Mesodermal cell (in vitro differentiated cells): Measurements from ENCODE around the gene AIF1. TPM values are rescaled to one million over a fixed set of nuclear protein-coding genes. Genes with fewer than 3 reads are reported as not detected.

Experiments
- H3K27ac ChIP-seq: 2 replicates; pipeline ENCODE4 v1.7.0; 2013; ENCODE audit warnings: mild to moderate bottlenecking, low read depth, low read length, moderate library complexity; ENCODE audit not compliant: severe bottlenecking
- H3K36me3 ChIP-seq: 2 replicates; pipeline ENCODE4 v1.7.1; 2013; ENCODE audit warnings: mild to moderate bottlenecking, low read length, moderate library complexity; ENCODE audit not compliant: control insufficient read depth, insufficient read depth
- H3K4me1 ChIP-seq: one replicate; pipeline ENCODE4 v1.7.1; 2013; ENCODE audit warnings: mild to moderate bottlenecking, low read length; ENCODE audit not compliant: insufficient read depth, control insufficient read depth, poor library complexity, severe bottlenecking
- H3K4me3 ChIP-seq: 2 replicates; pipeline ENCODE4 v1.7.0; 2013; ENCODE audit warnings: low read length, control low read depth, mild to moderate bottlenecking; ENCODE audit not compliant: insufficient read depth, poor library complexity, severe bottlenecking; ENCODE audit errors: extremely low read depth
- H3K9me3 ChIP-seq: 2 replicates; pipeline ENCODE4 v1.7.1; 2013; ENCODE audit warnings: mild to moderate bottlenecking, low read length, moderate library complexity; ENCODE audit not compliant: control insufficient read depth
- WGBS, 2 experiments: methylation state at CpG; one replicate each; pipeline ENCODE4 v1.1.5; 2013; ENCODE audit warnings: missing lambda C conversion rate in 2 of 2; ENCODE audit not compliant: insufficient coverage in 2 of 2; 5-methylcytosine and 5-hydroxymethylcytosine counted together
- polyA plus RNA-seq, 2 experiments: library from polyadenylated mRNA; stranded (reverse); fragments of 50-300 nt; gene quantifications; one replicate each; pipeline ENCODE4 v1.2.3, GENCODE V29; 2013

The AIF1 gene
- 5.1 TPM for polyA plus RNA-seq (2013, experiment 1 of 2)
- 3.1 TPM for polyA plus RNA-seq (2013, experiment 2 of 2)

- no peaks in the 10 kb centered on the region for H3K36me3 ChIP-seq
- H3K27ac ChIP-seq: no peak within 1 kb of the TSS
- no peaks in the 10 kb centered on the region for H3K9me3 ChIP-seq
- no peak within 1 kb of the TSS for H3K4me3 ChIP-seq
- WGBS, 2 experiments: 72 to 80% methylated on average over 1 to 2 of the region's 6 CpGs
- H3K4me1 ChIP-seq: no peaks in the 10 kb centered on the region
Measured at GRCh38 chr6:31614684-31615578, at the start of gene AIF1. Gene AIF1, plus strand, starts transcription at chr6:31615234. Its CDS starts 96 bp downstream, at chr6:31615330.

DNA sequence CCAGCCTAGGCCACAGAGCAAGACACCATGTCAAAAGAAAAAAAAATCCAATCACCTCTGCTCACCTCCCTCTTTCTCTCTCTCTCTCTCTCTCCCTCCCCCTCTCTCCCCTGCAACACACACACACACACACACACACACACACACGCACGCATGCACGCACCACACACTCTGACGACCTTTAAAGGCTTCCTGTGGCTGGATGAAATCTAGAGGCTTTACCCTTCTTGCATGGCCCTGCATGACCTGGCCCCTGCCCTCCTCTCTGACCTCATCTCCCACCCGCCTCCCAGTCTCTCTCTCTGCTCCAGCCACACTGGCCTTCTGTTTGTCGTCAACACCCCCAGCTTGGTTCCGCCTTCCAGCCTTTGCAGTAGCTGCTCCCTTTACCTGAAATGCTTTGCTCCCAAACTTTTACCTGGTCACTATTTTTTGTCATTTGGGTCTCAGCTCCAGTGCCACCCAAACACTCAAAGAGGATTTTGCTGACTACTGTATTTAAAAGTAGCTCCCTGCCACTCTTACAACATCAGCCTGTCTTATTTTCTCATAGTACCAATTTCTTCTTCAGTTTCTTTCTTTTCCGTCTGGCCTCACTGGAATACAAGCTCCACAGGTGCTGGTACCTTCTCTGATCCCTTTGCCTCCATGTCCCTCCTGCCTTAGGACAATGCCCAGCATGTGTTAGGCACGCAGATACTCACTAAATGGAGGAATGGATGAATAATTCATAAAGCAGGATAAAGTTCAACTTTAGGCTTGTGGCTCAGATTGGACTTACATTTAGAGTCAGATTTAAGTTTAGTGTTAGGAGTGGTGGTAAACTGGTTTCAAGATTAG, 47.3 kb upstream of the AIF1 start:
- 66 to 70% methylated on average over 5 to 6 of the region's 9 CpGs for WGBS, 2 experiments
- H3K27ac ChIP-seq: no peak overlapping the region

DNA sequence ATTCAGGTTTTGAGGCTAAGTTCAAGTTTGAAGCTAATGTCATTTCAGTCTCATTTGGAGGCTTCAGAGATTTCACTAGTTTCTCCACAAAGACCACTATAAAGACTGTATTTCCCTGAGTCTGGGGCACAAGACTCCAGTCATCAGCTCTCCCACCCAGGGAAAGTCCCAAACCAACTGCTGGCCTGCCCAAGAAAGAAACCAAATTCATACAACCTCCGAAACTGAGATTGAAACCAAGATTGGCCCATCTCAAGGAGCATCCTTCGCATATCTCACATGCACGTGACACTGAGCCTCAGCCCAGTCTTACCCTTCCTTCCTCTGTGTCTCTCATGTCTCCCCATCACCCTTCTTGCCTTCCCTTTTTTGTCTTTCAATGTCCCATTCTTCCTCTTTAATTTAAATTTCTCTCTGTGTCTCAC, 46.5 kb upstream of the AIF1 start:
- Histone ChIP-seq H3K4me1 (peaks cover 13% of the 10 kb centered on the region), H3K36me3 (no peaks in the 10 kb centered on the region), H3K9me3 (no peaks in the 10 kb centered on the region), H3K4me3 (no peak overlapping the region), H3K27ac (no peak overlapping the region)
- WGBS, 2 experiments: 89 to 94% methylated on average over 3 of the region's 3 CpGs

More for the DNA sequence above, 47.3 kb upstream of the AIF1 start:
- H3K4me3 ChIP-seq: no peak overlapping the region
- H3K4me1 ChIP-seq: peaks cover 18% of the 10 kb centered on the region
- H3K9me3 ChIP-seq: no peaks in the 10 kb centered on the region
- no peaks in the 10 kb centered on the region for H3K36me3 ChIP-seq

GRCh38 chr6:31569861-31570536, 45.0 kb upstream of the AIF1 start:
- H3K36me3 ChIP-seq: no peaks in the 10 kb centered on the region
- peaks cover 8% of the 10 kb centered on the region for H3K4me1 ChIP-seq
- H3K4me3 ChIP-seq: no peak overlapping the region
- no peak overlapping the region for H3K27ac ChIP-seq
- WGBS, 2 experiments: no CpG with 5 or more reads among the region's 1 CpG
- H3K9me3 ChIP-seq: no peaks in the 10 kb centered on the region

- H3K36me3 ChIP-seq: no peaks in the 10 kb centered on the region
- H3K4me1 ChIP-seq: peaks cover 12% of the 10 kb centered on the region
- H3K9me3 ChIP-seq: no peaks in the 10 kb centered on the region
- H3K27ac ChIP-seq: no peak within 1 kb of the TSS
- 90 to 95% methylated on average over 19 to 26 of the region's 27 CpGs for WGBS, 2 experiments
- no peak within 1 kb of the TSS for H3K4me3 ChIP-seq
Measured at GRCh38 chr6:31572041-31572911, 42.8 kb upstream of the AIF1 start, which contains the start of gene LTA. Gene LTA, plus strand, starts transcription at chr6:31572289. Its CDS starts 454 bp downstream, at chr6:31572743.

- 86 to 88% methylated on average over 9 of the region's 9 CpGs for WGBS, 2 experiments
- H3K27ac ChIP-seq: no peak overlapping the region
- H3K36me3 ChIP-seq: no peaks in the 10 kb centered on the region
- no peak overlapping the region for H3K4me3 ChIP-seq
- H3K4me1 ChIP-seq: peaks cover 10% of the 10 kb centered on the region
- no peaks in the 10 kb centered on the region for H3K9me3 ChIP-seq
Measured at GRCh38 chr6:31573239-31574105, 41.6 kb upstream of the AIF1 start.

DNA sequence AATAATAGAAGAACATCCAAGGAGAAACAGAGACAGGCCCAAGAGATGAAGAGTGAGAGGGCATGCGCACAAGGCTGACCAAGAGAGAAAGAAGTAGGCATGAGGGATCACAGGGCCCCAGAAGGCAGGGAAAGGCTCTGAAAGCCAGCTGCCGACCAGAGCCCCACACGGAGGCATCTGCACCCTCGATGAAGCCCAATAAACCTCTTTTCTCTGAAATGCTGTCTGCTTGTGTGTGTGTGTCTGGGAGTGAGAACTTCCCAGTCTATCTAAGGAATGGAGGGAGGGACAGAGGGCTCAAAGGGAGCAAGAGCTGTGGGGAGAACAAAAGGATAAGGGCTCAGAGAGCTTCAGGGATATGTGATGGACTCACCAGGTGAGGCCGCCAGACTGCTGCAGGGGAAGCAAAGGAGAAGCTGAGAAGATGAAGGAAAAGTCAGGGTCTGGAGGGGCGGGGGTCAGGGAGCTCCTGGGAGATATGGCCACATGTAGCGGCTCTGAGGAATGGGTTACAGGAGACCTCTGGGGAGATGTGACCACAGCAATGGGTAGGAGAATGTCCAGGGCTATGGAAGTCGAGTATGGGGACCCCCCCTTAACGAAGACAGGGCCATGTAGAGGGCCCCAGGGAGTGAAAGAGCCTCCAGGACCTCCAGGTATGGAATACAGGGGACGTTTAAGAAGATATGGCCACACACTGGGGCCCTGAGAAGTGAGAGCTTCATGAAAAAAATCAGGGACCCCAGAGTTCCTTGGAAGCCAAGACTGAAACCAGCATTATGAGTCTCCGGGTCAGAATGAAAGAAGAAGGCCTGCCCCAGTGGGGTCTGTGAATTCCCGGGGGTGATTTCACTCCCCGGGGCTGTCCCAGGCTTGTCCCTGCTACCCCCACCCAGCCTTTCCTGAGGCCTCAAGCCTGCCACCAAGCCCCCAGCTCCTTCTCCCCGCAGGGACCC, 40.6 kb upstream of the AIF1 start:
- H3K4me1 ChIP-seq: peaks cover 11% of the 10 kb centered on the region
- WGBS, 2 experiments: 91 to 92% methylated on average over 11 to 12 of the region's 14 CpGs
- H3K36me3 ChIP-seq: no peaks in the 10 kb centered on the region
- H3K9me3 ChIP-seq: no peaks in the 10 kb centered on the region
- no peak overlapping the region for H3K4me3 ChIP-seq
- H3K27ac ChIP-seq: no peak overlapping the region

- WGBS, 2 experiments: 95 to 96% methylated on average over 14 to 18 of the region's 19 CpGs
- H3K36me3 ChIP-seq: no peaks in the 10 kb centered on the region
- H3K9me3 ChIP-seq: no peaks in the 10 kb centered on the region
- no peak within 1 kb of the TSS for H3K27ac ChIP-seq
- H3K4me1 ChIP-seq: peaks cover 11% of the 10 kb centered on the region
- no peak within 1 kb of the TSS for H3K4me3 ChIP-seq
Measured at GRCh38 chr6:31575335-31575901, 39.6 kb upstream of the AIF1 start, which contains the start of gene TNF. Gene TNF, plus strand, starts transcription at chr6:31575565. Its CDS starts 177 bp downstream, at chr6:31575742.
